ENCODE data around the gene ZSCAN29.
"Not testable (repeated sequence)": the region's sequence is repeated elsewhere in the genome, so short reads cannot be mapped to it uniquely, and the experiment has no call there.

ZSCAN29 gene

GRCh38 chr15:43370975-43371974, at the start of gene ZSCAN29, which contains the start of gene TUBGCP4:
Gene ZSCAN29 (minus strand): TSS chr15:43371043. CDS start chr15:43369913, 1,130 bp downstream.
Gene TUBGCP4 (plus strand): TSS chr15:43371101. CDS start chr15:43371355, 254 bp downstream.
- DNase-seq, result peak; percentile 79 to 85

DNA sequence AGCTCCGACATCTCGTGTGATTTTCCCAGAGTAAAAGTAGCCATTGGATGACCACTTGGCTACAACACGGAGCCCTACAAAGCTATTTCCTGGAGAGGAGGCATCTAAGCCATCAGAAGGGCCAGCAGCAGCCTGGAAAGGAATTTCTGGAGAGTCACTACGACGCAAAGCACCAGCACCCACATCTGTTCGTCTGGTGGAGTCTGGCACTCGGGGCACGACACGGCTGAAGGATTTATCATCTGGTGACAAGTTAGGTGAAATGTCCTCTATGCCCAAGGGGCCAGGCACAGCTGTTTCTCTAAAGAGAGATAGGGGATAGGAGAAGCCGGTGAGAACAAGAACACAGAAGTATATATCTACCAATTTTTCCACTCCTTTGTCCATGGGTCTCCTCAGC, 49.6 kb upstream of the ZSCAN29 start:
- no peak for DNase-seq

GRCh38 chr15:43414196-43414595, 43.4 kb upstream of the ZSCAN29 start:
- no peak for DNase-seq

- no peak for DNase-seq
Observed at GRCh38 chr15:43412096-43412495, 41.3 kb upstream of the ZSCAN29 start.

DNA sequence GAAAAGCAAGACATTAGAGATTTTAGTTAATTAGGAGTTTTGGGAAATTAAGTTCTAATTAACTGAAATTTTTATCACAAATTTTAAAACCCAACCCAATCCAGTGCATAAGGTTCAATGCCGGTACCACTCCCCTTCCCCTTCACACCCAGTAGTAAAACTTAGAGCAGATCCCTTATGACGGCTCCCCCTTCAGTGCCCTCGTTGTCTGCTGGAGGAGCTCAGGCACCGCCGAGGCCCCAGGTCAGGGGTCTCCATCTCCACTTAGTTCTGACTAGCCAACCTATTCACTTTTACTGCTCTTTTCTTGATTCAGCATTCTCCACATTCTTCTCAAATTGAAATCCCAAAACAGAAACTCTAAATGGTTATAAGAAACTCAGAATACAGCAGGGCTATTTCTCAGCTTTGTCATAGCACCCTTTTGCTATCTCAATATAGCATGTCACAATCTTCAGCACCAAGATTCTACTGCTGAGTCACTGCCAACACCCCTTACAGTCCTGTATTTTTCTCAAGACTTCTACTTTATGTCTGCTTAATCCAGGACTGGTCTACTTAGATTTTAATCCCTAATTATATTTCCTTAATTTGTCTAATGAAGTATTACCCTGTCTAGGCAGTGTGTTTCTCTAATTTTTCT, 39.9 kb upstream of the ZSCAN29 start:
- no peak for DNase-seq

DNA sequence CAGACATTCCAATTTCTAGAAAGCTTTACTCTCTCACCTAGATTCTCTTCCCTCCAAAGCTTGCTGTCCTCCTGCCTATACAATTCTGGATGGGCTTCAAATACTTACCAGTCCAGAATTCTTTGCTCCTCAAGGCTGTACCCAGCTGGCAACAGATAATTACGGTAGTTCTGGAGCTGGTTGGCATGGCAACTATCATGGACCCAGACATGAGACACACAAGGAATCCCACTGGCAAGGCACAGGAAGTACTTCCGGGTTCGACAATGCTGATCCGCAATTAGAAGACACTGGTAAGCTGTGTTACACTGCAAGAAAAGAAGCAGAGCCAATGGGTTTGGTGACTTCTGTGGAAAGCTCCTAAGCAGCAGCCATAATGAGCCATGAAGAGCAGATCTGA, 37.9 kb upstream of the ZSCAN29 start:
- no peak for DNase-seq

GRCh38 chr15:43406808-43407207, 36.0 kb upstream of the ZSCAN29 start:
- DNase-seq, result no peak

DNA sequence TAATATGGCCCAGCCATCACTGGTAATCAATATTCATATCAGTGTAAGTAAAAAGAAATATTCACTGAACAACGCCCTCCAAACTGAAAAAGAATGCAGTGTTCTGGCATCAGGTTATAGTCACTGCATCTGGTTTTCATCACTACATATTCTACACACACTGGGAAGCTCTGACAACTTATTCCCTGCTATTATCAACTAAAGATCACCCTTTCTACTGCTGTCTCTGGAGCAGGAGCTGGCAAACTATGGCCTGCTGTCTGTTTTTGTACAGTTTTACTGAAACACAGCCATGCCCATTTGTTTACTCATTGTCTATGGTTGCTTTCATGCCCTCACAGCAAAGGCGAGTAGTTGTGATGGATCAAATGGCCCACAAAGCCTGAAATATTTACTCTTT, 35.3 kb upstream of the ZSCAN29 start:
- no peak for DNase-seq

DNA sequence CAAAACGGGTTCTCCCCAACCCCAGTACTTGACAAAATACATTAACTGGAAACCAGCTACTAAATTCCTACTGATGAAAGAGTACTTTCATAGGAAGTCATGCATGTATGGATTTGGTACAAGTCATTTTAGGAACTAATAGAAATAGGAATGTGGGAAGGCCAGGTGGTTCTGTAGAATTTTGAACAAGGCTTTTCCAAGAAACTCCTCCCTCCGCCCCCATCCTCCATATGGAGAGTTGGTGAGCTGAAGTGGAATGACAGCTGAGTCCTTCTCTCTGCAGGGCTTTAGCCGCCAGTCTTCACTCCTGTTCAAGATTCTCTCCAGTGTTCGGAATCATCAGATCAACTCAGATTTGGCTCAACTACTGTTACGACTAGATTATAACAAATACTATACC, 33.3 kb upstream of the ZSCAN29 start:
- no peak for DNase-seq

DNA sequence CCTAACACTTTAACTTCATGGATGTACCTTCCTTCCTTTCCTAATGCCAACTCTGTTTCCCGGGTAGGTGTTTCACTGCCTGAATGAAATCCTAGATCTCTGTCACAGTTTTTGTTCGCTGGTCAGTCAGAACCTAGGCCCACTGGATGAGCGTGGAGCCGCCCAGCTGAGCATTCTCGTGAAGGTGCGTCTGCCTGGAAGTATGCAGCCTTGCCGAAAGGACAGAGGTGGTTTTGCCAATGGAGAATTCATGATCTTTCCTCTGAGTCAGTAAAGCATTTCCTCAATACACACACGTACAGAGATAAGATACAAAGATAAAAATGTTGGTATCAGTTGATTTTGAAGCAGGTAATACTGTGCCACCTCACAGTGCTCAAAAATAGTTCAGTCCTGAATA, 32.8 kb upstream of the ZSCAN29 start:
- DNase-seq, result no peak

- no peak for DNase-seq
Observed at GRCh38 chr15:43402255-43402654, 31.4 kb upstream of the ZSCAN29 start.

GRCh38 chr15:43393592-43393991, 22.7 kb upstream of the ZSCAN29 start:
- DNase-seq, result not testable (repeated sequence)

DNA sequence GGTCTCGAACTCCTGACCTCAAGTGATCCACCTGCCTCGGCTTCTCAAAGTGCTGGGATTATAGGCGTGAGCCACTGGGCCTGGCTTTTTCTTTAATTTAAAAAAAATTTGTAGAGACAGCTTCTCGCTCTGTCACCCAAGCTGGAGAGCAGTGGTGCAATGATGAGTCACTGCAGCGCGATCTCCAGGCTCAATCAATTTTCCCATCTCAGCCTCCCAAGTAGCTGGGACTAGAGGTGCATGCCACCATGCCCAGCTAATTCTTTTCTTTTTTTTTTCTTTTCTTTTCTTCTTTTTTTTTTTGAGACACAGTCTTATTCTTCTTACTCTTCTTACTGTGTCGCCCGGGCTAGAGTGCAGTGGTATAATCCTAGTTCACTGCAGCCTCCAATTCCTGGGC, 19.9 kb upstream of the ZSCAN29 start:
- DNase-seq, result no peak

DNA sequence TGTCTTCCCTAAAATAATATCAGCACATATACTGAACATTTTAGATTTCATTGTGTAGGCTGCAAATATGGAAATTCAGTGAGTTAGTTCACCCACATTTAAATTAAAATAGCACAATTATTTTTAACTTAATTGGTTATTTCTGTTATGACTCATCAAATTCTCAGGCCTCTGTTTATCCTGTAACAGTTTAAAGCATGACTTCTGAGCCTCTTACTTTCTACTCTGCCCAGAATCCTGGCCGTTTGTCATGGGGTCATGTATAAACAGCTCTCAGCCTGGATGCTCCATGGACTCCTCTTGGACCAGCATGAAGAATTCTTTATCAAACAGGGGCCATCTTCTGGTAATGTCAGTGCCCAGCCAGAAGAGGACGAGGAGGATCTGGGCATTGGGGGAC, 12.2 kb upstream of the ZSCAN29 start:
- no peak for DNase-seq

- no peak for DNase-seq
Observed at GRCh38 chr15:43382310-43382709, 11.5 kb upstream of the ZSCAN29 start.

DNA sequence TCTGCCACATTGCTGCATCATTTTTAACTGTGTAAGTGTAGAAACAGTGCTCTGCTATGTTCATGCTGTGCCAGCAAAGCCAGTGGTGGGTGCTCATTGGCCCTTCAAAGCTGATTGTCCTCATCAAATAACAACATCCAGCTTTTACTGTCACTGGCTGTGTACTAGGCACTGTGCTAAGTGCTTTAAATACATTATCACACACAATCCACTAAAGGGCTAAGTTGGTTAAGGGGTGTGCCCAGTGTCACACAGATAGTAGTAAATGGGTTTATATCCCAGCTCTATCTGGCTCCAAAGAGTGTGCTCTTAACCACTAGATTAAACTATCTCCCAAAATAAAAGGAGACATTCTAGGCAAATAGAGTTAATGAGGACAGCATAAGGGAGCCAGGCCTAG, 7.8 kb upstream of the ZSCAN29 start:
- DNase-seq, result no peak

GRCh38 chr15:43376017-43376705, 5.3 kb upstream of the ZSCAN29 start:
- peak; percentile 16 to 37 for DNase-seq

DNA sequence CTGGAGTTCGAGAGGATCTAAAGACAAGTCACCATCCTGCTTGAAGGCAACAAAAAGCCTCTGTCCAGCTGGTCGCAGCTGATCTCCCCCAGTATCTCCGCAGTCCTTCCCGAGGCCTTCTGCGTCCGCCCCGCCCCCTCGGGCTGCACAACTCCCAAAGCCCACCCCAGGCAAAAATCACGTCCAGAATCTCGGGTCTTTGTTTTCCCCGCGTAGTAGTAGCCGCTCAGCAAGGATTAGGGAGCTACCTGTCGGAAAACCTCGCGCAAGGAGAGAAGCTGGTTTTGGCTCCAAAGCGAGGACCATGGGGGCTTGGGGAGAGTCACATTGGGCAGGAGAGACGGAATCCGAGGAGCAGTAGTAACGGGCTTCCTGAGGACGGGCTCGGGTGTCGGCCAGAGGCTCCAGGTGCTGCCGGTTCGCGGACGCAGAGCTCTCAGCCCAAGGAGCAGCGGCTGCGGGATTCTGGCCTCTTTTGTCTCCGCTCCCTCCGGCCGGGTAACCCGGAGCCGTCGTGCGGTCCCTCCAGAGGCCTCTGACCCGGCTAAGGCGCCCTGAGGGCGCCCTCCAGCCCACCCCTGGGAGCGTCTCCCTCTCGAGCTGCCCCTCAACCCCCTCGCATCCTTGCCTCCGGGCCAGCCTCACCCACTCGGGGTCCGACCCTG, 401 bp downstream of the ZSCAN29 start:
- peak in 1 of 2 experiments; percentile 6 for DNase-seq

- no peak for DNase-seq
Observed at GRCh38 chr15:43361313-43361903, 9.4 kb downstream of the ZSCAN29 start.

- no peak for DNase-seq
Observed at GRCh38 chr15:43360821-43361220, 10.0 kb downstream of the ZSCAN29 start.

GRCh38 chr15:43352693-43353382, 18.0 kb downstream of the ZSCAN29 start:
- no peak for DNase-seq

DNA sequence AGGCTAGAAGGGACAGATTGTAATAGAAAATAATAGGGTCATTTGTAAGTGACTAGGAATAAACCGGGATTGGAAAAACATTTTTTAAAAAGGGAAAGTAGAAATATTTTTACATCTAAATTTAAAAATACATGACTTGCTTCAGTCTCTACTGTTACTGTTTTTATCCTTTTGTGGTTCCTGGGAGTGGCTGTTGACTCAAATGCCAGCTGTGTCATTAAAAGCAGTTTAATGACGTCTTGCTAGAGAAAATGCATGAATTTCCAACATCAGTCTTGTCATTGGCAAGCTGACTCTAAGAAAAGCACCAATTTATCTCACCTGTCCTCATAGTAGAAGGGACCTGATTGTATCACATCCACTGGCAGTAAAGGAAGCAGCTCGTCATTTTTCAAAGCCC, 23.7 kb downstream of the ZSCAN29 start:
- no peak for DNase-seq

Measured in activated CD4-positive, alpha-beta T cell treated with anti-CD3 and anti-CD28 coated beads, Interleukin-2, amount 50 U/mL, for 48 hours (primary cell).